ENCODE results near the gene FRS2.

GRCh38 chr12:69483700-69484099 lies 13.5 kb downstream of the FRS2 start:
- TF ChIP-seq CTCF (conservative IDR thresholded peaks at IDR 0.05), result no peak
- TF ChIP-seq EZH2 (IDR thresholded peaks at IDR 0.05; ENCODE audit: low read depth), result no peak

All from PC-9 (cell line).